GM23338 (cell line): Measurements from ENCODE around the gene SSH2. TPM values are rescaled to one million over a fixed set of nuclear protein-coding genes. Genes with fewer than 3 reads are reported as not detected.

Source experiments
- ATAC-seq: fragments of 200-7000 bp; cut with Tn5 transposase; 3 replicates; pipeline ENCODE4 v1.9.1; 2020
- DNase-seq: peaks from one replicate; pipeline ENCODE4 v3.0.0-alpha.2; 2015; ENCODE audit warnings: low spot score
- H2AFZ ChIP-seq: fragments of 200-600 bp; sonication (generic); 2 replicates; pipeline ENCODE4 v1.8.0; 2016; ENCODE audit warnings: antibody characterized with exemption, mild to moderate bottlenecking, moderate library complexity
- H3F3A ChIP-seq: fragments of 200-600 bp; sonication (generic); replicated peaks from 2 replicates; pipeline ENCODE4 v1.8.0; 2017; ENCODE audit warnings: antibody characterized with exemption, mixed run types, low read depth
- H3K27ac ChIP-seq: fragments of 200-600 bp; sonication (generic); 2 replicates; pipeline ENCODE4 v1.6.1; 2016; ENCODE audit warnings: low read depth
- H3K27me3 ChIP-seq: fragments of 200-600 bp; sonication (generic); 2 replicates; pipeline ENCODE4 v1.8.0; 2016; ENCODE audit warnings: mild to moderate bottlenecking, mixed run types, moderate library complexity; ENCODE audit not compliant: insufficient read depth
- H3K36me3 ChIP-seq: fragments of 200-600 bp; sonication (generic); 2 replicates; pipeline ENCODE4 v1.8.0; 2016; ENCODE audit warnings: mild to moderate bottlenecking; ENCODE audit not compliant: insufficient read depth
- H3K4me1 ChIP-seq: fragments of 200-600 bp; sonication (generic); 2 replicates; pipeline ENCODE4 v1.8.0; 2016; ENCODE audit warnings: mild to moderate bottlenecking, moderate library complexity; ENCODE audit not compliant: insufficient read depth
- H3K4me2 ChIP-seq: fragments of 200-600 bp; sonication (generic); 2 replicates; pipeline ENCODE4 v1.7.1; 2017; ENCODE audit warnings: mixed run types
- H3K4me3 ChIP-seq: fragments of 200-600 bp; sonication (generic); 2 replicates; pipeline ENCODE4 v1.6.1; 2016; ENCODE audit warnings: mixed run types
- H3K79me2 ChIP-seq: fragments of 200-600 bp; sonication (generic); replicated peaks from 2 replicates; pipeline ENCODE4 v1.8.0; 2017; ENCODE audit warnings: mild to moderate bottlenecking; ENCODE audit not compliant: insufficient read depth
- H3K9me2 ChIP-seq: fragments of 200-600 bp; sonication (generic); 2 replicates; pipeline ENCODE4 v1.8.0; 2017; ENCODE audit not compliant: insufficient read depth
- H4K20me1 ChIP-seq: fragments of 200-600 bp; sonication (generic); replicated peaks from 2 replicates; pipeline ENCODE4 v1.8.0; 2017; ENCODE audit warnings: mild to moderate bottlenecking; ENCODE audit not compliant: insufficient read depth
- H3K27ac Mint-ChIP-seq: 2 replicates; pipeline ENCODE4 v1.8.0; 2020; ENCODE audit warnings: inconsistent platforms, mild to moderate bottlenecking, moderate library complexity, mixed read lengths
- H3K27me3 Mint-ChIP-seq: 3 replicates; pipeline ENCODE4 v1.8.0; 2022; ENCODE audit warnings: low read depth, mild to moderate bottlenecking, moderate library complexity, mixed read lengths, inconsistent platforms; ENCODE audit not compliant: insufficient read depth, poor library complexity
- H3K36me3 Mint-ChIP-seq: 3 replicates; pipeline ENCODE4 v1.8.0; 2021; ENCODE audit warnings: low read depth, mild to moderate bottlenecking, inconsistent platforms, moderate library complexity, mixed read lengths
- H3K4me1 Mint-ChIP-seq: 3 replicates; pipeline ENCODE4 v1.8.0; 2020; ENCODE audit warnings: mild to moderate bottlenecking, inconsistent platforms, mixed read lengths
- H3K4me3 Mint-ChIP-seq: 3 replicates; pipeline ENCODE4 v1.8.0; 2021; ENCODE audit warnings: moderate library complexity, mild to moderate bottlenecking, inconsistent platforms, mixed read lengths
- H3K9me3 Mint-ChIP-seq: 3 replicates; pipeline ENCODE4 v1.8.0; 2020; ENCODE audit warnings: moderate library complexity, mild to moderate bottlenecking, inconsistent platforms, mixed read lengths
- CREB1 ChIP-seq: fragments of 250-450 bp; sonication (Bioruptor Pico); IDR thresholded peaks from 2 replicates; pipeline ENCODE4 v1.5.0; 2020; ENCODE audit warnings: low read depth, mild to moderate bottlenecking, moderate library complexity
- ZNF114 ChIP-seq: fragments of 250-450 bp; sonication (Bioruptor Pico); IDR thresholded peaks from 2 replicates; pipeline ENCODE4 v1.5.0; 2020; ENCODE audit warnings: mild to moderate bottlenecking, moderate library complexity
- ZNF331 ChIP-seq: fragments of 250-450 bp; sonication (Bioruptor Pico); IDR thresholded peaks from 2 replicates; pipeline ENCODE4 v1.5.0; 2020; ENCODE audit warnings: low read depth, mild to moderate bottlenecking, moderate library complexity
- polyA plus RNA-seq: library from polyadenylated mRNA; unstranded; fragments of >200 nt; fragmentation: Nextera tagmentation; extraction: Ambion mirVana; gene quantifications from 2 replicates; pipeline ENCODE4 v1.2.1, GENCODE V29; 2016
- total RNA-seq: library from RNA; depleted of rRNA; stranded (reverse); fragments of >200 nt; shearing (Covaris generic); gene quantifications from 2 replicates; pipeline ENCODE4 v1.2.3, GENCODE V29; 2014
- TF ChIP-seq, protein P1 (sequence below), 2 experiments: fragments of 200-600 bp in 1 of 2; sonication (generic) in 1 of 2; conservative IDR thresholded peaks; 2 replicates each; pipeline versions ENCODE4 v1.5.1 to v1.6.1; 2016 to 2017; ENCODE audit warnings: antibody characterized with exemption in 2 of 2, low read depth in 2 of 2, mild to moderate bottlenecking in 2 of 2, moderate library complexity in 1 of 2
- TF ChIP-seq, protein P2 (sequence below): fragments of 250-450 bp; sonication (Bioruptor Pico); IDR thresholded peaks from 2 replicates; pipeline ENCODE4 v1.5.0; 2020; ENCODE audit warnings: mild to moderate bottlenecking, moderate library complexity

Gene SSH2
- total and polyA plus RNA-seq, 2 experiments from 2014 or later: 9.9 to 12.1 TPM

DNA sequence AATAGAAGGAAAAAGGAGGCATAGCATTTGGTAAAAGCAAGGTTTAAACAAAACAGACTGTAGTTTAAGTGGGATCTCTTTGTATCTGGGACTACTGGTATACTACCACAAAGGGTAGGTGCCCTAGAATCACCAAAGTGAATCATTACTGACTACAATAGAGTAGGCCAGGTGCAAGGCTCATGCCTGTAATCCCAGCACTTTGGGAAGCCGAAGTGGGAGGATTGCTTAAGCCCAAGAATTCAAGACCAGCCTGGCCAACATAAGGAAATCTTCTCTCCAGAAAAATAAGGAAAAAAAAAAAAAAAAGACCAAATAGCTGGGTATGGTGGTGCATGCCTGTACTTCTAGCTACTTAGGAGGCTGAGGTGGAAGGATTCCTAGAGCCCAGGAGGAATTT is 246.5 kb downstream of the SSH2 start:
- no peak overlapping the region for H3K4me3 Mint-ChIP-seq
- no peak overlapping the region; the same call in 1 of the 2 replicates for H3K27ac Mint-ChIP-seq
- peaks cover 4% of the 10 kb centered on the region; the same call in 1 of the 2 replicates for H3K4me1 ChIP-seq
- ATAC-seq (peak; percentile 54), DNase-seq (peak; percentile 30)
- no peaks in the 10 kb centered on the region for H3K27me3 ChIP-seq
- no peaks in the 10 kb centered on the region for H3K9me3 Mint-ChIP-seq
- no peaks in the 10 kb centered on the region for H3K36me3 ChIP-seq
- H3K4me2 ChIP-seq: no peak overlapping the region
- no peaks in the 10 kb centered on the region for H3K79me2 ChIP-seq
- H3K9me2 ChIP-seq: no peaks in the 10 kb centered on the region
- H3K27me3 Mint-ChIP-seq: peaks cover 4% of the 10 kb centered on the region
- no peak overlapping the region for H3K4me3 ChIP-seq
- no peak for TF ChIP-seq ZNF114 (CRISPR knock-in tag)
- TF ChIP-seq CREB1 (CRISPR knock-in tag): no peak
- TF ChIP-seq, protein P1, sequence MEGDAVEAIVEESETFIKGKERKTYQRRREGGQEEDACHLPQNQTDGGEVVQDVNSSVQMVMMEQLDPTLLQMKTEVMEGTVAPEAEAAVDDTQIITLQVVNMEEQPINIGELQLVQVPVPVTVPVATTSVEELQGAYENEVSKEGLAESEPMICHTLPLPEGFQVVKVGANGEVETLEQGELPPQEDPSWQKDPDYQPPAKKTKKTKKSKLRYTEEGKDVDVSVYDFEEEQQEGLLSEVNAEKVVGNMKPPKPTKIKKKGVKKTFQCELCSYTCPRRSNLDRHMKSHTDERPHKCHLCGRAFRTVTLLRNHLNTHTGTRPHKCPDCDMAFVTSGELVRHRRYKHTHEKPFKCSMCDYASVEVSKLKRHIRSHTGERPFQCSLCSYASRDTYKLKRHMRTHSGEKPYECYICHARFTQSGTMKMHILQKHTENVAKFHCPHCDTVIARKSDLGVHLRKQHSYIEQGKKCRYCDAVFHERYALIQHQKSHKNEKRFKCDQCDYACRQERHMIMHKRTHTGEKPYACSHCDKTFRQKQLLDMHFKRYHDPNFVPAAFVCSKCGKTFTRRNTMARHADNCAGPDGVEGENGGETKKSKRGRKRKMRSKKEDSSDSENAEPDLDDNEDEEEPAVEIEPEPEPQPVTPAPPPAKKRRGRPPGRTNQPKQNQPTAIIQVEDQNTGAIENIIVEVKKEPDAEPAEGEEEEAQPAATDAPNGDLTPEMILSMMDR (conservative IDR thresholded peaks at IDR 0.05; ENCODE audit: low read depth in 2 of 2): no peak
- TF ChIP-seq, protein P2, sequence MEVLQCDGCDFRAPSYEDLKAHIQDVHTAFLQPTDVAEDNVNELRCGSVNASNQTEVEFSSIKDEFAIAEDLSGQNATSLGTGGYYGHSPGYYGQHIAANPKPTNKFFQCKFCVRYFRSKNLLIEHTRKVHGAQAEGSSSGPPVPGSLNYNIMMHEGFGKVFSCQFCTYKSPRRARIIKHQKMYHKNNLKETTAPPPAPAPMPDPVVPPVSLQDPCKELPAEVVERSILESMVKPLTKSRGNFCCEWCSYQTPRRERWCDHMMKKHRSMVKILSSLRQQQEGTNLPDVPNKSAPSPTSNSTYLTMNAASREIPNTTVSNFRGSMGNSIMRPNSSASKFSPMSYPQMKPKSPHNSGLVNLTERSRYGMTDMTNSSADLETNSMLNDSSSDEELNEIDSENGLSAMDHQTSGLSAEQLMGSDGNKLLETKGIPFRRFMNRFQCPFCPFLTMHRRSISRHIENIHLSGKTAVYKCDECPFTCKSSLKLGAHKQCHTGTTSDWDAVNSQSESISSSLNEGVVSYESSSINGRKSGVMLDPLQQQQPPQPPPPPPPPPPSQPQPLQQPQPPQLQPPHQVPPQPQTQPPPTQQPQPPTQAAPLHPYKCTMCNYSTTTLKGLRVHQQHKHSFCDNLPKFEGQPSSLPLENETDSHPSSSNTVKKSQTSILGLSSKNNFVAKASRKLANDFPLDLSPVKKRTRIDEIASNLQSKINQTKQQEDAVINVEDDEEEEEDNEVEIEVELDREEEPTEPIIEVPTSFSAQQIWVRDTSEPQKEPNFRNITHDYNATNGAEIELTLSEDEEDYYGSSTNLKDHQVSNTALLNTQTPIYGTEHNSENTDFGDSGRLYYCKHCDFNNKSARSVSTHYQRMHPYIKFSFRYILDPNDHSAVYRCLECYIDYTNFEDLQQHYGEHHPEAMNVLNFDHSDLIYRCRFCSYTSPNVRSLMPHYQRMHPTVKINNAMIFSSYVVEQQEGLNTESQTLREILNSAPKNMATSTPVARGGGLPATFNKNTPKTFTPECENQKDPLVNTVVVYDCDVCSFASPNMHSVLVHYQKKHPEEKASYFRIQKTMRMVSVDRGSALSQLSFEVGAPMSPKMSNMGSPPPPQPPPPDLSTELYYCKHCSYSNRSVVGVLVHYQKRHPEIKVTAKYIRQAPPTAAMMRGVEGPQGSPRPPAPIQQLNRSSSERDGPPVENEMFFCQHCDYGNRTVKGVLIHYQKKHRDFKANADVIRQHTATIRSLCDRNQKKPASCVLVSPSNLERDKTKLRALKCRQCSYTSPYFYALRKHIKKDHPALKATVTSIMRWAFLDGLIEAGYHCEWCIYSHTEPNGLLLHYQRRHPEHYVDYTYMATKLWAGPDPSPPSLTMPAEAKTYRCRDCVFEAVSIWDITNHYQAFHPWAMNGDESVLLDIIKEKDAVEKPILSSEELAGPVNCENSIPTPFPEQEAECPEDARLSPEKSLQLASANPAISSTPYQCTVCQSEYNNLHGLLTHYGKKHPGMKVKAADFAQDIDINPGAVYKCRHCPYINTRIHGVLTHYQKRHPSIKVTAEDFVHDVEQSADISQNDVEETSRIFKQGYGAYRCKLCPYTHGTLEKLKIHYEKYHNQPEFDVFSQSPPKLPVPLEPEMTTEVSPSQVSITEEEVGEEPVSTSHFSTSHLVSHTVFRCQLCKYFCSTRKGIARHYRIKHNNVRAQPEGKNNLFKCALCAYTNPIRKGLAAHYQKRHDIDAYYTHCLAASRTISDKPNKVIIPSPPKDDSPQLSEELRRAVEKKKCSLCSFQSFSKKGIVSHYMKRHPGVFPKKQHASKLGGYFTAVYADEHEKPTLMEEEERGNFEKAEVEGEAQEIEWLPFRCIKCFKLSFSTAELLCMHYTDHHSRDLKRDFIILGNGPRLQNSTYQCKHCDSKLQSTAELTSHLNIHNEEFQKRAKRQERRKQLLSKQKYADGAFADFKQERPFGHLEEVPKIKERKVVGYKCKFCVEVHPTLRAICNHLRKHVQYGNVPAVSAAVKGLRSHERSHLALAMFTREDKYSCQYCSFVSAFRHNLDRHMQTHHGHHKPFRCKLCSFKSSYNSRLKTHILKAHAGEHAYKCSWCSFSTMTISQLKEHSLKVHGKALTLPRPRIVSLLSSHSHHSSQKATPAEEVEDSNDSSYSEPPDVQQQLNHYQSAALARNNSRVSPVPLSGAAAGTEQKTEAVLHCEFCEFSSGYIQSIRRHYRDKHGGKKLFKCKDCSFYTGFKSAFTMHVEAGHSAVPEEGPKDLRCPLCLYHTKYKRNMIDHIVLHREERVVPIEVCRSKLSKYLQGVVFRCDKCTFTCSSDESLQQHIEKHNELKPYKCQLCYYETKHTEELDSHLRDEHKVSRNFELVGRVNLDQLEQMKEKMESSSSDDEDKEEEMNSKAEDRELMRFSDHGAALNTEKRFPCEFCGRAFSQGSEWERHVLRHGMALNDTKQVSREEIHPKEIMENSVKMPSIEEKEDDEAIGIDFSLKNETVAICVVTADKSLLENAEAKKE (CRISPR knock-in tag): no peak
- no peak for TF ChIP-seq ZNF331
- no peak overlapping the region for H2AFZ ChIP-seq
- peaks cover 6% of the 10 kb centered on the region; the same call in 2 of the 3 replicates for H3K4me1 Mint-ChIP-seq
- H3F3A ChIP-seq: no peaks in the 10 kb centered on the region
- H3K36me3 Mint-ChIP-seq: no peaks in the 10 kb centered on the region
- H3K27ac ChIP-seq: peak overlapping the region; percentile 34
- H4K20me1 ChIP-seq: no peaks in the 10 kb centered on the region
